GM18873 (cell line): ENCODE measurements around the gene MAML3.

Source experiments
- ATAC-seq: cut with Tn5 transposase; IDR thresholded peaks from one replicate; pipeline ENCODE4 v1.9.1; 2021; ENCODE audit warnings: mild to moderate bottlenecking, moderate library complexity, moderate number of reproducible peaks; ENCODE audit not compliant: unreplicated experiment, low FRiP score

MAML3 gene

DNA sequence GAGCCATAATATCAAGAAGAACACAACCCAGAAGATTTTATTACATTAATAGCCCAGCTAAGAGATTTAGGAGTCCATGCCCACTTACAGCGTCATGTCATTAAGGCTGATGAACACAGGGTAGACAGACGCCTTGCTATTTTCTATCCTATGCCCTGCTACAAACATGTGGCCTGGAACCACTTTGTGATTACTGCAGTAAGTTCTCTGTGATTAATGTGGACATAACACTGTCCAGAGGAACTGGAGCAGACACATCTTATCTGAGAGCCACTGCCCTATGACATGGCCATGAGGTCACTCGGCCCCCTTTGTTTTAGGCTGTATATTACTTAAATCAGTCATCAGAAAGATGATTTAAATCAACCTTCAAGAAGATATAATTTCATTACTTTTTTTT, 211.7 kb downstream of the MAML3 start:
- no peak for ATAC-seq

GRCh38 chr4:139940600-139940999, 213.4 kb downstream of the MAML3 start:
- ATAC-seq: no peak

DNA sequence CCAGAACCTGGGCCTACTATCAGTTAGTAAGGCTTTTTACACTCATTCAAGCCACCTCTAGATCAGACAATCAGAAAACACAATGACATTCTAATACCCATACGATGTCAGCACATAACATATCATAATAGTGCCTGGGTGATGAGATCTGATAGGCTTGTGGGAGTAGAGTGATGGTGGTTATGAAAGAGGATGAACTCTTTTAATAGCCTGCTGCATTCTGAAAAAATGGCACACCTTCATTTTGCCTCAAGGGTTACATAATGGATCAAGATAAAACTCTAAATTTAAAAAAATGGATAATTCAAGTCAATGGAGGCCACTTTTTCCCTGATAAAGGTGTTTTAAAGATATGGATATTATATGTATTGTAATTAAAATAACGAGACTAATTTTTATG, 215.6 kb downstream of the MAML3 start:
- ATAC-seq: no peak

- ATAC-seq: no peak
Measured at GRCh38 chr4:139935911-139936310, 218.1 kb downstream of the MAML3 start.

DNA sequence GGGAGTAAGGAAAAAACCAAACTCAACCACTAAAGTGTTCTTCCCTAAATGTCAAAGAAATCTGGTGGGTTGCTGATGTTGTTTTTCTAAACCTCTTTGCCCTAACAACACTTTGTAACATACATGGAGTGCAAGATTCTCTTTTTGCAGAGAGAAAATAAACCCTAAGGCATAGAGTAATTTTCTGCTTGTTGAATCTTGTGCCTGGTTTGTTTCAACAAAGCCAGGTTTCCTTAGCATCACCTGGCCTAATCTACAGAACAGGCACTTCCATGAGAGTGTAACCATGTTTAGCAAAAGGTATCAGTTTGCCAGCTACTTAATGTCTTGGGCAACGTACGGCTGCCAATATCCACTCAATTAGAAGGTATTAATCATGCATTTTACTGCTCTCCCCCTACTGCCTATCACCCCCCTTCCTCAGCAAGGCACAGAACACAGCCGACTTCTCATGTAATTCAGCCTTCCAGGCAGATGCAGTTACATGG, 219.2 kb downstream of the MAML3 start:
- no peak for ATAC-seq

DNA sequence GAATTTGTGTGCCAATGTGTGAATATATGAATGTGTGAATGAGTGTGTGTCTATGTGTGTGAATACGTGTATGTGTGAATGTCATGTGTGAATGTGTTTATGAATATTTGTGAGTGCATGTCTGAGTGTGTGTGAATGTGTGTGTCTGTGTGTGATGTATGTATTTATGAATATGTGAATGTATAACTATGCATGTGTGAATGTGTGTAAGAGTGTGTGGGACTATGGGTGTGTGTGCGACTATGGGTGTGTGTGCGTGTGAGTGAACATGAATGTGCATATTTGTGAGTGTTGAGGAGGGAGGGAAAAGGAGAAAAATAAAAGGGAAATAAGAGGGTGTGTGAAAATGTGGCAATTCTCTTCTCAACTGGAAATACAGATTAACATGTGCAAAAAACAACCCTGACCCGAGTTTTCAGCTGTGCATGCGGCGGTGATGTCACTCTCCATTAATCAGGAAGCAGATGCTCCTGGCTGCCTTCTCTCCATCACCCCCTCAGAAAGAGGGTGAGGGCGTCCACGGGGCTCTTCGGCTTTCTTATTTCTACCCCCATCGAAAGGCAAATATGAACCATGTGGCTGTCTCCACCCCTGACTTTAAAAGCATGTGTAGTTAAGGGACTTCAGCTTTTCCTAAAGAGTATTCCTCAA, 219.8 kb downstream of the MAML3 start:
- ATAC-seq: no peak

GRCh38 chr4:139933541-139933940, 220.4 kb downstream of the MAML3 start:
- no peak for ATAC-seq

- ATAC-seq: no peak
Measured at GRCh38 chr4:139933104-139933503, 220.9 kb downstream of the MAML3 start.

- ATAC-seq: no peak
Measured at GRCh38 chr4:139924782-139925181, 229.2 kb downstream of the MAML3 start.

GRCh38 chr4:139922406-139923024, 231.5 kb downstream of the MAML3 start:
- ATAC-seq: no peak

DNA sequence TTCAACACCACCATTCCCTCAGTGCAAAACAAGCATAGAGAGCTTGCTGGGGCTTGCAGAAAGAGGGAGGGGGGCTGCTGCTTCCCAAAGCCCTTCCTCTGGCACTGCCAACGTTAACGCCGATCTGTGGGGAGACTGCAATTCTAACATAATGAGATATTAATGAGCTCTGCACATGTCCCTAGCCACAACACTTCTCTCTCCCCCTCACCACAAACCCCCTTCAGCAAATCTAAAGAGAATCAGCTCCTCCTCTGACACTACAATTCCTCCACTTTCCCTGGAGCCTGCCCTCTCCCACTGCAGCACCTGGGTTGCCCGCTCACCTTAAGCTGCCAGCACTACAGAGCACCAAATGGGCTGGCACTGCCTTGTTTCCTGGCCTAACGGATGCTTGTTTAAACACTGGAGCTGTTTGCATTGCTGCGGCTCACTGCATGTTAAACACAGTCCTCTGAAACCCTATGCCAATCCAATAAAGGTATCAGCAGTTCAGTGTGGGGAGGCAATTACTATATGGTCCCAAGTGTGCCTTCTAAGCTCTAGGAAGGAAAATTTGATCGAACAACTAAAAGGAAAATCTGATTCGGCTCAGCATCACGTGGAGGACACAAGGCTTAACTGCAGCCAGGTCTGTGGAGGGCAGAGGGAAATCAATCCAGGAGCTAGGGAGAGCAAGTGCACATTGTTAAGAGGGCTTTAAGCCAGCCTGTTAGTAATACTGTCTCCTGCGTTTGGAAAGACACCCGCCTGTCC, 232.4 kb downstream of the MAML3 start:
- ATAC-seq: no peak

GRCh38 chr4:139920486-139921002, 233.4 kb downstream of the MAML3 start:
- ATAC-seq: no peak

GRCh38 chr4:139919521-139919920, 234.5 kb downstream of the MAML3 start:
- no peak for ATAC-seq

DNA sequence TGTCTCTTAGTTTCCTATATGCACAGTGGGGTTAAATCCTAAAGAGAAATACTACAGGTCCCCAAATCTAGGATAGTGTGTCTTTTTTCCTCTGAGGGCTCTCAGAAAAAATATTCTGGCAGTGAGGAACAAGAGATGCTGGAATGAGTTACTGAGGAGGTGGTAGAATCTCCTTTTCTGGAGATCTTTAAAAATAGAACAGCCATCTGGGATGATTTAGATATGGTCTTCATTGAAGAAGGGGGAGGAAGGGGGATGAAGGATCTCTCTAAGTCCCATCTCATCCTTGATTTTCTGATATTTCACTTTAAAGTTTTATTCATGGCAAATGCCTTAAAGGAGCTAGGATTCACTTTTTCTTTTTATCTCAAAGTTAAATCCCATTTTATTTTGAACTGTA, 235.0 kb downstream of the MAML3 start:
- no peak for ATAC-seq

DNA sequence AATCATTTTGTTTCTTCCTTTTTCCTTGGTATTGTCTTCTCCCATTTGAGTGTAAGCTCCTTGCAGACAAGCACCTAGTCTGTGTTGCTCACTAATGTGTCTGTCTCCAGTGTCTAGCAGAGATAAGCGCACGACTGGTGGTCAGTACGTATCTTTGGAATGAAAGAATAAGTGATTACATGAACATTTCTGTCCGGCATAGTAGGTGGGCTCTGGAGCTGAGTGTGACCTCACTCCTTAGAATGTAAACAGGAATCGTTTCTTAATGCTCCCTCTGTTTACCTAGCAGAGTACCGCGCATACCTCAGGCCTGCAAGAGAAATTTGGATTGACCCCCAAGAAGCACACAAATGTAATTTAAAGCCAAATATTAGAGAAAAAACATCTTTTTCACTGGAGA, 235.4 kb downstream of the MAML3 start:
- ATAC-seq: no peak

DNA sequence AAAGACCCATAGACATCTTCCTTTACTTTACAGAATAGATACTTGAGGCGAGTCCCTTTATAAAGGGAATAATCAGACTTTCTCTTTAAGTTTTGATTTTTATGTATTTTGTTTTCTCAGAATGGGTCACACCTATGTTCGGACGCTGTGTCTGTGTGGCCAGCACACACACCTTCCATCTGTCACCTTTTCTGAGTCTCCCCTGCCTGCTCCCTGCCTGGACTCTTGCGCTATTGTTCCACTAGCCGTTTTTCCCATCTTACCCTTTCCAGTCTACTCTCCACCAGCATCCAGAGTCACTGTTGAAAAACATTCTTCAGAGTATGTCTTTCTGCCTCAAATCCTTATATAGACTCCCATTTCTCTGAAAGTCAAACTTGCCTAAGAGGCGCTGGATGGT, 236.1 kb downstream of the MAML3 start:
- no peak for ATAC-seq

GRCh38 chr4:139916041-139916440, 237.9 kb downstream of the MAML3 start:
- no peak for ATAC-seq

GRCh38 chr4:139915037-139915436, 238.9 kb downstream of the MAML3 start:
- no peak for ATAC-seq

DNA sequence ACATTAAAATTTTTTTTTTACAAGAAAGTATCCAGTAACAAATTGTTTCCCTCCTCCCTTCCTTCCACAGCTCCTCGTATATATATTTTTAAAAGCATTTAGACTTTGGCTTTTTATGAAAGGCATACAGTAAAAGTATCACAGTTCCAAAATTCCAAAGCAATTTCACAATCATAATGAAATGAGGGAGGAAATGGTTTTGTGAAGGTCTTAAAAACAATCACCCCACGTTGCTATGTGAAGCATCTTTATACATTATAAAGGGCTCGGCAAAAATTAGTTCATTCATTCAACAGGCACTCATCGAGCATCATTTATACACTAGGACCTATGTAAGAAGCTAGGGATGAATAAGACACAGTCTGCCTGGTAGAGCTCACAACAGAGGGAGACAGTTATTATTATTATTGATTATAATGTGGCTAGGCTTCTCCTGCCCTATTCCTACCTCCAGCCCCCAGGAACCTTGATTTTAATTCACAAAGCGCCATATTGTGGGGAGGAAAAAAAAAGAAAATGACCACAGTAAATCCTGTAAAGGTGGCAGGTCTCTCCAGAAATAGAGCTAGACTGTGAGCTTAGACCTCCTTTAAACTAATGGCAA, 239.9 kb downstream of the MAML3 start:
- ATAC-seq: no peak

DNA sequence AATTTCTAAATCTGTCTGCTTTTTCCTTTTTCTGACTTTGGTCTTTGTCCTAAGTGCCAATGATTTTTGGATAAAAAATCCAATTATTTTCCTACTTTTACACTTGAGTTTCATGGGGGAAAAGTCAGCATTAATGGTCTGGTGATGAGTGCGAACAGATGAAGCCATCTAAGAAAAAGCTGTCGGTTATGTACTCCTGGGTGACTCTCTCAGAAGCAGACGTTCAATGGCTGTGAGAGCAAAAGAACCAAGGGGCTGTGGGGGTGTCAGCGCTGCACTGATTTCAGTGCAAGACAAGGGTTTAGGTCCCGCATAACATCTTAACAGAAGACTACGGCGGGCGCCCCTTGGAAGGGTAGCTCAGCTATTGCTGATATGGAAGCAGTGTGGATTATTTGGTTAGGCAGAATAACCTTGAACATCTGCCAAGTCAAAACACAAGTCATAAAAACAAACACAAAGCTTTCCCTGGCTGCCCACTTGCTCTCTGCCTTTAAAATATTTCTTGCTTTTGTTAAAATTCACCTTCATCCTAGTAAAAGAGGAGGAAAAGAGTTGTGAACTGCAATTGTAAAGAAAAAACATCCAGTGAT, 240.5 kb downstream of the MAML3 start:
- ATAC-seq: no peak

- no peak for ATAC-seq
Measured at GRCh38 chr4:139912445-139912844, 241.5 kb downstream of the MAML3 start.
